Stimulated activated naive CD8-positive, alpha-beta T cell treated with anti-CD3 and anti-CD28 coated beads, Interleukin-15, Interleukin-2, amounts not matched to agents 100 U/mL and 50 U/mL, for 24 hours (primary cell): Measurements from ENCODE around the gene ERI3.

Experiments used
- ATAC-seq: fragments of 150-1000 bp; cut with Tn5 transposase; one replicate; pipeline ENCODE4 v1.10.0; 2021
- DNase-seq: peaks from one replicate; pipeline ENCODE4 v3.0.0; 2021

ERI3 gene

DNA sequence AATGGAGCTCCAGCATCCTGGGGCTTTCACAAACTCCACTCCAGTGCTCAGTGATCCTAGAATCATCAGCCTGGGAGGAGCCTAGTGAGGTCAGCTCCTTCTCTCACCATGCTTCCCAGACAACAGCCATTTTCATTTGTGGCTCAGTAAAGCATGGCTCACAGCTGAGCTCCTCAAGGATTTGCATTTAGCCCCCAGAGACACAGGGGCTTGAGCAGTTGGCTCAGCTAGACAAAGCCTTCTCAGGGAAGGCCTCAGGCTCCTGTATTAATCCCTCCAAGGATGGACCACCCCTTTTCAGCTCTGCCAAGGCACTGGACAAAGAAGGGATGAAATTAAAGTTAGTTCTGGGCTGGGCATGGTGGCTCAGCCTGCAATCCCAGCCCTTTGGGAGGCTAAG, 39.5 kb downstream of the ERI3 start:
- ATAC-seq (no peak), DNase-seq (no peak)

DNA sequence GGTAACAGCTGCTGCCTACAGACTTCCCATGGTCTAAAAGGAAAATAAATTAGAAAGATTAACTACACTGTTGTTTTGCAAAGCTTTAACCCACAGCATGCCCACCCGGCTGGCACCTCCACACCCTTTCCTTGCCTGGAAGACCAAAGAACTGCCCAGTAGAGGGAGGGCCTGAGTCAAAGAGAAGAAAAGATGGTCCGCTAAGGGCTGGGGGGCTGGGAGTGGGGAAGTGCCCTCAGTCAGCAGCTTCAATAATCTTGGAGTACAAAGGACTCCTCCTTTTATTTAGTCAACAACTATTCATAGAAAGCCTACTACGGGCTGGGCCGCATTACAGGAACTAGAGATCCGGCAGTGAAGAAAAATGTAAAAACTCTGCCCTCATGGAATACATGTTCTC, 40.6 kb downstream of the ERI3 start:
- ATAC-seq (no peak), DNase-seq (no peak)

DNA sequence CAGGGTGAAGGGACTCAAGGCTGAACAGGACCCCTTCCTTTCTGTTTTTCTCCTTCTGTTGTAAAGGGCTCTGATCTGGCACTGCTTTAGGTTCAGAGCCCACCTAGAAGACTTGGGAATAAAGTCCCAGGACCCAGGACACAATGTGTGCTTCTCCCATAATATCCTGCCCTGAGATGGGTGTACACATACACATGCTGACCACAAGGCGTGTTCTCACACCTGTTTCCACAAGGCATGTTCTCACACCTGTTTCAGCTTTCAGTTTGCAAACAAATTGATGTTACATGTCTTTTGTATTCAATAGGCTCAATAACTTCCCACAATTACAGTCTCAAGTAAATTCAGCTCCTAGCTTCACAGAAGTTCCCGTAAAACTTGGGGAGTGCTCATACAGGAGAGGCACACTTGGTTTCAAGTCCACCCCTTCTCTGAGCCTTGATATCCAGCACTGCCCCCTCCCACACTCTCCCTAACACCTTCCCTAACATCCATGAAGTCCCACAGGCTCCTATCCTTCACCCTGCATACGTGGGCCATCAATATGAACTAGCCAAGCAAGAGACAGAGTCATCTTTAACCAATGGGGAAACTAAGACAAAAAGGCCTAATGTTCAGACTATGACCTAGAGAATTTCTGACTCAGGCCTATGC, 41.7 kb downstream of the ERI3 start:
- no peak for DNase-seq
- no peak for ATAC-seq

DNA sequence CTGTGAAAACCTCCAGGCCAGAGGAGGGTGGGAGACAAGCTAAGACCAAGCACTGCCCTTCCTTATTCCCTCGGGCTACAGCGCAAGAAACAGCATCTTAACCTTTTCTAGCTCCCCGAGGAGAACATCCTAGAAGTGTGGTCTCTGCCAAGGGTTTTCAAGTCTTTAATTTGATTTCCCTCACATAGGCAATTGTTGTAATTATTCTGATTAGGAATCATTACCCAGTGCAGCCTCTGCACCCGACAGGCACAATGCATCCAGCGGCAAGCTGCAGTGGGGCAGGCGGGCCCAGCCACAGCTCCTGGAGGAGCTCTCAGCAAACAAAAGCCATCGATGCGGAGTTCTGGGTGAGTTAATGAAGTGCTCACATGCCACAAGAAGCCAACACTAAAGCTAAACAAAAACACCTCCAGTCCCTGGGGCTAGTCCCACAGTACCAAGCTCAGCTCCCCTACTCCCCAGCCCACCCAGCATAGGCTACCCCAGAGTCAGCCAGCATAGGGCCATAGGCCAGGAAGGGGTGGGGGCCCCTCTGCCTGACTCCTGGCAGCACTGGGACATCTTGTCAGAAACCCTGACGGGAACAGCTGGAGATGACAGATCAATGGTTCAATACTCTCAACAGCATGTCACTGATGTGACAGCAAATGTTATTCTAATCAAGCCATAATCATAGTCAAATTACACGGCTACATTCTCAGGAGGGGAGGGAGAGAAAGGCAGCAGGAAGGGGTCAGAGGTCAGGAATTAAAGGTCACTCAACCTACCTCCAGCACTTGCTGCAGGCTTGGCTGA, 42.5 kb downstream of the ERI3 start:
- no peak for ATAC-seq
- no peak for DNase-seq

DNA sequence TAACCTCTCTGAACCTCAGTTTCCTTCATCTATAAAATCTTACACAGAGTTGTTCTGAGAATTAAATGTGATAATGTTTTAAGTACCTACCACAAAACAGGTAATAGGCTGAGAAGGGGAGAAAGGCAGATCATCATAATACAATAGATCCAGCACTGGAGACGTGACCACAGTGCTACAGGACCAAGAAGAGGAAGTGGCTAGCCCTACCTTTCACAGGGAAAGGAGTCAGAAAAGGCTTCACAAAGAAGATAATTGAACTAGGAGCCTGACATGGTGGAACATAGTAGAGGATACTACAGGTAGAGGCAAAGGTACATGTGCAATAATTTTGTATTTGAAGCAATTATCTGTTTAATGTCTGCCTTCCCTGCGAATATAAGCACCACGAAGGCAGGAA, 45.1 kb downstream of the ERI3 start:
- ATAC-seq: no peak
- no peak for DNase-seq

DNA sequence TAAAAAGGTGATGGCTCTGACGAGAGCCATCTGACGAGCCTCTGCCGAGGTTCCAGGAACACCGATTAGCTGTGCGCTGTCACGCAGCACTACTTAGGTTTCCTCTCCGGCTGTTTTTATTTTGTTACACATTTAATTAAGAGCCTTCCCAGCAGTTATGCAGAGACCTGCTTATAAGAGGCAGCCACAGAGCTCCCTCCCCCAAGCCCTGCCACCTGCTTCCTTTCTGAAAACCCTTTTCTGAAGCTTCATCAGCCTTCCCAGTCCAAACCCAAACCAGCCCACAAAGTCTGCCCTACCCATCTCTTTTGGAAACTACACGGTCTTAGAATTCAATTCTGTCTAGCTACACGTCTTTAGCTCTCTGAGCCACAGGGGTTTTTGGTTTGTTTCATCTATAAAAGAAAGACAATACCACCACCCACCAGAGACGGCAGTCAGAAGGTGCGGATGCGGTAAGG, 49.1 kb downstream of the ERI3 start:
- DNase-seq (no peak), ATAC-seq (peak; percentile 72)

DNA sequence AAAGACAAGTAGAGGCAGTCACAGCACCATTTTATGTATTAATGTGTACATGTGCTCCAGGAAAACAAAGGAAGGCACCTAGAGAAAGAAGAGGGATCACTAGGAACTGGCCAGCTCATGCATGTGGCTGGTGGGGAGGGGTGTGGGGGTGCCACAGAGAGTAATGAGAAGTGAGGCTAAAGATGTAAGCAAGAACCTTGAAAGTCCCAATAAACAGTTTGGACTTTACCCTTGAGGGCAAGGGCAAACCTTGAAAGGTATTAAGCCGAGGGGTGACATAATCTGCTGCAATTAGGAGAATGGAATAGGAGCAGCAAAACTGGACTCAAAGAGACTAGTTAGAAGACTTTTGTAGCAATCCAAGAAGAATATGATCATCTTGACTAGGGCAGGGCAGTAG, 51.5 kb downstream of the ERI3 start:
- no peak for DNase-seq
- no peak for ATAC-seq

DNA sequence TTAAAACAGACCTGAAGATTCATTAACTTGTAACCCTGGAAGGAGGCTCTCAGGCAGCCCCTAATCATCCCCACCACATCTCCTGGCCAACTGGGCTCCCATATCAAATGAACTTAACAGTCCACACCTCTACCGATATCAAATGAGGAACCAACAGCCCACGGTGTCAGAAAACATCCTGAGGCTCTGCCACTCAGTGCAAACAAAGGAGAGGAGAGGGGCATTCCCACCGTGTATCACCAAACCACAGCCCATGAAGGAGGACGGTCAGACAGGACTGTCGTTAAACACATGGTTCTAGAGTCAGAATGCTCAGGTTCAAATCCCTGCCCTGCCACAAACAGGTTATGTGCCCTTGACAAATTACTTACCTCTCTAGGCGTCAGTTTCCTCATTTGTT, 52.5 kb downstream of the ERI3 start:
- DNase-seq (no peak), ATAC-seq (no peak)

DNA sequence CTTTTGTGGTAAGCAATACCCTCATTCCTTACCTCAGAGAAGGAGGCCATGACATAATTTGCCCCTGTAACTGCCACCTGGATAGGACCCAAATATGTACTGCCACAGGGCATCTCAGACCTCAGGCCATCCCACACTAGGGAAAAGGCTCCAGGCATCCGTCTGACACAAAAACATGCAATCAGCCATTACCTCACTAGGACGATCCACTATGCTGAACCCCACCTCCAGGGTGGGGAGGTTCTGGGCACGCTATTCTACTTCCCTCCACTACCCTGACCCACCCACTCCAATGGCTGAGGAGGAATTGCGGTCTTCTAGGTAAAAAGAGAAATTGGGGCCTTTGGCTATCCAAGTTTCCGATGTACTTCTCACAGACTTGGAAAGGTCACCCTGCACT, 53.6 kb downstream of the ERI3 start:
- DNase-seq (no peak), ATAC-seq (no peak)

DNA sequence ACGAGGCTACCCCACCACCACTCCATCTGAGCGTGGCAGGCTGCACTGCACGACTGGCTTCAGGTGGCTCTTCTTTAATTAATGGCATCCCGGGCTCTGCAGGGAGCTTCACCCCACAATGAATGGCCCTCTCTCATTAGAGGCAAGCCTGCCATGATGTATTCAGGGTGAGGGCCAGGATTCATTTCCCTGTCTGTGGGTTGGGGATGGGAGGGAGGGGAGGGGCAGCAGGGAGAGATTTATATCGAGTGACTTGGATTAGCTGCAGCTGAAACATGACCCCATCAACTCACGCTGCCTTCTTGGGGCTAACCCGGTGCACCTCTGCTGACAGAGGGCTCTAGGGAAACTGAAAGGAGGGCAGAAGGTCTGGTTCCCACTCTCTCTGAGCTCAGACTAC, 54.2 kb downstream of the ERI3 start:
- no peak for ATAC-seq
- DNase-seq: no peak

DNA sequence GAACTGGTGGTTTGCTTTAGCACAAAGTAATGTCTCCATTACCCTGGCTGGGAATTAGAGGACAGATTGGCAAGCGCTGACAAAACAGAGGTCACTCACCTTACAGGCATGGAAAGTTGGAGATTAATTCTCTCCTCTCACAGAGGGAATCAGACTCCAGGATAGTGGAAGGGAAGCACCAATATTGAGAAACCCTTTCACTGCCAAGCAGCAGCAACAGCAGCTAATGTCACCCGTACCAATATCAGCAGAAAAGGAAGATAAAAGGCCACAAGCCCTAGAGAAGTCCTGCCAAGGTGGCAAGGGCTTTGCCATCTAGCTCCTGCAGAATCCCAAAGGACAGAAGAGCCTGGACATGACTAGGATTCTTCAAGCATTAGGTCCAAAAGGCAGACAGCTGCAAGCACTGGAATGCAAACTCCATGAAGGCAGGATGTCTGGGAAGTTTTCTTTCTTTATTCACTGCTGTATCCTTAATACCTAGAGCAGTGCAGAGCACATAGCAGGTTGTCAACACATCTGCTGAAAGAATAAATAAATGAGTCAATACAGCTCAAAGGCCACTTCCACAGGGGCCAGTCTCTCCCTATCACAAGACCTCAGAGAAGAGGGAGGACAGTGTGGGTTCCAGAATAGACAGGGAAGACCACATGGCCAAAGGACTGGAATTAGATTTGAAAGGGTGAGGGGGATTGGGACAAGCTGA, 57.2 kb downstream of the ERI3 start:
- ATAC-seq (no peak), DNase-seq (no peak)

DNA sequence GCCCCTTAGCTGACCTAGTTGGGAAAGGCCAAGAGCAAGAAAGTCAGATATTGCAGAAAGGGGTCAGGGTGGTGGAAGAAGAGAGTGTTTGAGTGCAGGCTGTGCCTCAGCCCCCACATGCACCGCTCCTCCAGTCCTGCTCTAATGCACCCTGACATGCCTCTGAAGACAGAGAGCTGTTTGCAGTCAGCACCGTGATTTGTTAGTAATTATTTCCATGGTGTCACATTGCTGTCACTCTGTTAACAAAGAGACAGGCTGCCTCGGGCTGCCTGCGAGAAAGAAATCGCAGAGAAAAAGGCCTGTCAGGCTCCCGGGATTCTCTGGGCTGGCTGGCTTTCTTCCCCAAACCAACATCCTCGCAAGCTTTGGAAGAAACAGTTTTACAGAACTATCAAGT, 58.3 kb downstream of the ERI3 start:
- ATAC-seq: no peak
- DNase-seq: no peak

DNA sequence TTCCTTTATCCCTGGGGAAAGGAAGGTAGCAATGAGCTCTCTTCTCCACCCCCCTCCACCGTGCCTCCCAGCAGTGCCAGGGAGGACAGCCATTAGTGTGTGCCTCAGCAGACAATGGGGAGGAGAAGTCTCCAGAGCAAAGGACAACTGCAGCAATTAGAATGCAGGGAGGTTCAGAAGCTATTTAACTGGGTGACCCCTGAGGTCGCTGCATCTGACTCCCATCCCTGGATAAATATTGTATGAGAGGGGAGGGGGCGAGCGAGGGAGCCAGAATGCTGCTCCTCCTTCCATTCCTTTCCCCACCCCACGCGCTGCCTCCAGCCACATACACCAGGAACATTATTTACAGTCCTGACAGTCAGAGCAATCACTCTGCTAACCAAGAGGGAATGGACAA, 59.0 kb downstream of the ERI3 start:
- ATAC-seq (no peak), DNase-seq (no peak)

DNA sequence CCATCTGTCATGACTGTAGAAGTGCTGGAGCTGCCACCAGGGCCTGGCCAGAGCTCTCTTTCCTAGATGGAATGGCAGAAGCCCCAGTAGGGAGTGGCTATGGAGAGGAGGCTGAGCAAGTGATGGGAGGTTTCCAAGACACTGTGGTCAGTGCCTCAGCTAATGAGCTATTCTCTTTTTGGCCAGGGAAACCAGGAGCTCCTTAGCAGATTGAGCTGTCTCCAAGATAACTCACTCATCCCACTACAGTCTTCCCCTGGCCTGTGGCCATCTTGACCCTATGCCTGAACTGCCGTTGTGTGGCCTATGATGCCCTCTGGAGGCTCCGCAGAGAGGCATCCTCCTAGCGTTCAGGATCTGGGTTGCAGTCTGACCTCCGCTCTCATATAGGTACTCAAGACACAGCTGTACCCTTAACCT, 60.5 kb downstream of the ERI3 start:
- no peak for DNase-seq
- ATAC-seq: no peak

DNA sequence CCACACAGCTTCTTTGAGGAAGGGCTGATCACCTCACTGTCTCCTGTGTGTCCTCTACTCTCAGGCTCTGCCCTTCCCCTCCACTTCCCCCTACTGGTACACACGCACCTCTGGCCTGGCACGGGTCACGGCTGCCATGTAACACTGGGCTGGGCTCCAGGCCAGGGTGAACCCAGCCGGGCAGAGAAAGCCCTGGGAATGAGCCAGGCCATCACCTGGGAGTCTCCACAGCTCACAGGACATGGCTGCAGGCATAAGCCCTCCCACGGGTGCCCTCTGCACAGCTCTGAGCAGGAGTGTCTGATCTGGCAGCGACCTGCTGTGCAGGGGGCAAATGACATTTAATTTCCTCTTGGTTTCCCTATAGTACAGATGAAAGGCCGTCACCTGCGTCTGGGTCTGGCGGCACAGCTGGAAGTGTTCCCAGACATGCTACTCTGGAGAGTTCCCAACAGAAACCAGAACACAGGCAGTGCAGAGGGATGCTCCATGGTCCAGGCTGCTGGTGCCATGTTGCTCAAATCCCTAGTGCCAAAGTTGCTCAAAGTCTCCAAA, 61.2 kb downstream of the ERI3 start:
- DNase-seq (no peak), ATAC-seq (no peak)

DNA sequence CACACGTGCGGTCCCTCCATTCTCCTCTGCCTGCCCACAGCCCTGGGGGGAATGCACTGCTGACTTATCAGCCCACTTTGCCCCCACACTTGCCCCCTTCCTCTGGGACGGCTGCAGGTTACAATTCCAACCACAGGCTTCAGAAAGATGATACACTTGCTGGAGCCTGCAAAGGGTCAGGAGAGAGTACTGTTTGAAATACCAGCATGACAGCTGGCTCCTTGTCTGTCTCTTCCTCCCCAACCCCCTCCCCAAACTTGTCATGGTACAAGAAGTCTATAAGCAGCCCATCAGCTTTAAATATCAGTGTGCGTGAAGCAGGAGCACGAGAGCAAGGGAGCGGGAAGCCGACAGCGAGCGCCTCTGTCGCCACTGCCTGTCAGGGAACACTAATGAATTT, 62.4 kb downstream of the ERI3 start:
- DNase-seq (no peak), ATAC-seq (no peak)

DNA sequence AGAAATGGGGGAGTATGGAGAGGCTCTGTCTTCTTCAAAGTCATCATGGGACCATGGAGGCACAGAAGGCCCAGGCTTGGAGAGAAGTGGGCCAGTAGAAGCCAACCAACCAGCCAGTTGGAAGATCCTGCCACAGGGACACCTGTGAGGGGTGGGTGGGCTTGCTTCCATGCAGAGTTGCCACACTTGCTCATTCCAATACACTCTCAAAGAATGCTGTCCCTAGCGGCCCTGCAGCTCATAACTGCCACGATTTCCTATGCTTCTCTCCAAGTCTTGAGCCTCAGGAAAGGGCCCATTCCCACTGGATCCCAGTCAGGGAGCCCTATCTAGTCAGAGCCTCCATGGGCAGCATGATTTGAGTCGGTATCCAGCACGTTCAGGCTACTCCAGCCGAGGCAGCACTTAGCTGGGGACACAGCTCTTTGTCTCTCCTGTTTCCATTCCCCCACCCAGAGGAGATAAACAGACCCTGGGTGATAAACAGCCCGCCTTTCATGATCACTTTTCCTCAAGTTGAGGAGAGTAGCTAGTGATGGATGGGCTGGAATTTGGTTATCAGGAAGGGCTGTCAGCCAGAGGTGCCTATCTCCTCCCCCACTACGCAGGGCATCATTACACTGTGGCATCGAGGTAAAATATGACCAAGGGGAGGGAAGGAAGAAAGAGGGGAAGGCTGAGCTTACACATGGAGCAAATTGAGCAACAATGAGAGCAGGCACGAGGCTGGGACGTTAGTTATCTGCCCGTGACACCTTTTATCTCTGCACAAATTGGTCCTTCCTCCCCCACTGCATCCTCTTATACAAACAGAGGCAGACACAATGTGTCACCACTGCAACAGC, 64.6 kb downstream of the ERI3 start:
- DNase-seq (no peak), ATAC-seq (no peak)

DNA sequence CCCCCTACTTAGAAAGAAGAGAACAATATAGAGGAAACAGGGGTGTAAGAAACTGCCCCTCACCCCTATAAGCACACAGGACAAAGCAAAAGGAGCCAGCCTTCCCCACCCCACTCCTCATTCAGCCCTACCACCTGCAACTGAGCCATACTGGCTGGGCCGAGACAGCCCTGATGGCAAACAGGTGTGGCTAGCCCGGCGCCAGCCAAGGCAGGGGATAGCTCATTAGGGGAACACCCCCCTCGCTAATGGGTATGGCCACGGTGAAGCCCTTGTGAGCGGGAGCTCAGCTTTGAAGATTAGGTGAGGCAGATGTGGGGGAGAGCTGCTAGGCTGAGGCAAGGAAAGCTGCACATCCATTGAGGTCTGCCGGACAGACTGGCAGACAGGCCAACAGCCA, 65.5 kb downstream of the ERI3 start:
- ATAC-seq: no peak
- DNase-seq: no peak

DNA sequence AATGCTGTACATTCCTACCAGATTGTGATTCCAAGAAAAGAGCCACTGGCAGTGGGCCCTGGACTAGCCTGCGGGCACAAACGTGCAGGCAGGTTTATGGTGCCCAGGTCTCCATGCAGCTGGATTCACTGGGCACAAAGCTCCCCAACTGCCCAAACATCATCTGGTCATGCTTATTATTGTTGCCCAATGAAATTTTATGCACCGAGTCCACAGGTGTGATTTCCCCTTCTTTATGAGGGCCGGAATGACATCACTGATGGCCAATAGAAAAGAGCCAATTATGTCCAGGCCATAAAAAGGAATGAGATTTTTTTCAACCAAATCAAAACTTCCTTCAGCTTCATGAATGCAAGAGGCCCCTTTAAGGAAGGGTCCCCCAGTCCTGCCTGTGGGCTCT, 66.2 kb downstream of the ERI3 start:
- ATAC-seq (no peak), DNase-seq (no peak)

DNA sequence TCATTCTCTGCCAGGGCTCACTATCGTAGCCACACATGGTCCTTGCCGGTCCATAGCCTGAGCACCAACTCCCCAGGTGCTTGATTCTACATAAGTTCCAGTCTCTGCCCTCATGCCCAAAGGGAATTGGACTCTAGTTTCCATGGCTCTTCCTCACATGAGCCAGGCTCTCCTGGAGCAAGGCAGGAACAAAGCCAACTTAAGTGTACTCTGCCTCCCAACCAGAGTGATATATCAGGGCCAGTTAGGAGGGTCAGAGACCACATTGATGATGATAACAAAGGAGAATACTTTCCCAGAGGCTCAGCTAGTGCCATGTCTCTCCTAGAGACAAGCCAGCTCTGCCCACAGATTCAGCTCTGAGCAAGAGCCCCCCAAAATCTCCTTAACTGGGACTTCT, 70.9 kb downstream of the ERI3 start:
- ATAC-seq: no peak
- DNase-seq: no peak

DNA sequence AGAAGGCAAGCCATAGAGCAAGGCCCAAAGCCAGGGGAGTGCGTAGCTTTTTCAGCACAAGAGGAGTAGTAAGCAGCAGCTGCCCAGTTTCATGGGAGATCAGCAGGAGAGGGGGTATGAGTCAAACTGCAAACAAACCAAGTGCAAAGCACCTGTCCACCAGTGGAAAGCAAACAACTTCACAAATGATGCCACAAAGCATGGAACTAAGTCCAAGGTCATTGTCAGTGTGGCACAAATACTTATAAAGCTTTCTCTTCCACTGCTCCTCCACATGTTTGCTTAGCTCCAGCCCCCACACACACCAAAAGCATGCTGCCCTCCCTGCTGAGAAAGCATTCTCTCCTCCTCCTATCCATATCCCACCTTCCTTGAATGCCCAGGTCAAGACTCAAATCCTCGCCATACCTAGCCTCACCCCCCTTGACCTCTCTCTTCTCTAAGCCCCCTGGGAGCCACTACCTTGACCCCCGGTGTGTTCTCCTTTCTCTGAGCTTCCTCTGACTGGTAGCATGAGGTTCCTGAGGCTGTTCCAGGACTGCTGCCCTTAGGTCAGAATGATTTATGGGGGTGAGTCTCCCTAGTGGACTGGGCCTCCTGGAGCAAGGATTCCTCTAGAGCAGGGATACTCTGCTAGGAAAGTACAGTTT, 71.4 kb downstream of the ERI3 start:
- ATAC-seq: no peak
- no peak for DNase-seq
